ENCODE measurements around the gene SLC4A11. TPM values are rescaled to one million over a fixed set of nuclear protein-coding genes. Genes with fewer than 3 reads are reported as not detected.

SLC4A11 gene
- total RNA-seq, 1 experiment from 2014 or later = 5.7 TPM

DNA sequence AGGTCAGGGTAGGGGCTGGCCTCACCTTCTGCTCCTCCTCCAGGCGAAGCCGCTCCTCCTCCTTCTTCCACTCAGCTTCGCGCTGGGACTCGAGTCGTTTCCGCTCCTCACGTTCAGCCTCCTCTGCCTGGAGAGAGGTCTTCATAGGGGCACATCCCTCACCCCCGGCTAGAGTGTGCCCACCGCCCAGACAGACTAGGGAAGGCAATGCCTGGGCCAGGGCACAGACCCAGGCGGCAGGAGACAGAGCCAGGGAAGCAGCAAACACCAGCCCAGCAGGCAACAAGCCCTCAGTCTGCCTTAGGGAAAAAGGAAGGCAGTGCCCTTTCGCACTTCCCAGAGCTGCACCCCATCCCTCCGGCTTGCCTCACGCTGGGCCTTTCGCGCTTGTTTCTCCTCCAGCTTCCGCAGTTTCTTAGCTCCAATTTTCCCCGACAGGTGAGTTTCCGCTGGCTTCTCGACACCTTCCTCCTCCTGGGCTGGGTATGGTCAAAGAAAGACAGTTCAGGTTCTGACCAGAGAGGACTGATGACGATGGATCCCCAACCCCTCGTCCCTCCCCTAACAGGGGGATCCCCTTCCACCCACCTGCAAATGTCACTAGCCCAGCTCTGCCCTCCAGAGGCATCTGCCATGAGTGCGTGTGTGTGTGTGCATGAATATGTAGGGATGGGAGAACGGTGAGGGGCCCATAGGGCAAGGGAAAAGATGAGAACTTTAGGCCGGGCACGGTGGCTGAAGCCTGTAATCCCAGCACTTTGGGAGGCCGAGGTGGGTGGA is 38.8 kb downstream of the SLC4A11 start:
- H3K27me3 Mint-ChIP-seq (ENCODE audit: insufficient read depth, unreplicated experiment) = no peaks in the 10 kb centered on the region
- intact Hi-C loops (cut with micrococcal nuclease) = no loop called here
- no peaks in the 10 kb centered on the region for H3K9me3 Mint-ChIP-seq (ENCODE audit: unreplicated experiment)
- H3K4me3 Mint-ChIP-seq (ENCODE audit: unreplicated experiment) = no peak overlapping the region
- TF ChIP-seq, protein P1, sequence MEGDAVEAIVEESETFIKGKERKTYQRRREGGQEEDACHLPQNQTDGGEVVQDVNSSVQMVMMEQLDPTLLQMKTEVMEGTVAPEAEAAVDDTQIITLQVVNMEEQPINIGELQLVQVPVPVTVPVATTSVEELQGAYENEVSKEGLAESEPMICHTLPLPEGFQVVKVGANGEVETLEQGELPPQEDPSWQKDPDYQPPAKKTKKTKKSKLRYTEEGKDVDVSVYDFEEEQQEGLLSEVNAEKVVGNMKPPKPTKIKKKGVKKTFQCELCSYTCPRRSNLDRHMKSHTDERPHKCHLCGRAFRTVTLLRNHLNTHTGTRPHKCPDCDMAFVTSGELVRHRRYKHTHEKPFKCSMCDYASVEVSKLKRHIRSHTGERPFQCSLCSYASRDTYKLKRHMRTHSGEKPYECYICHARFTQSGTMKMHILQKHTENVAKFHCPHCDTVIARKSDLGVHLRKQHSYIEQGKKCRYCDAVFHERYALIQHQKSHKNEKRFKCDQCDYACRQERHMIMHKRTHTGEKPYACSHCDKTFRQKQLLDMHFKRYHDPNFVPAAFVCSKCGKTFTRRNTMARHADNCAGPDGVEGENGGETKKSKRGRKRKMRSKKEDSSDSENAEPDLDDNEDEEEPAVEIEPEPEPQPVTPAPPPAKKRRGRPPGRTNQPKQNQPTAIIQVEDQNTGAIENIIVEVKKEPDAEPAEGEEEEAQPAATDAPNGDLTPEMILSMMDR (IDR thresholded peaks at IDR 0.05; ENCODE audit: unreplicated experiment) = no peak
- peaks cover 86% of the 10 kb centered on the region for H3K36me3 Mint-ChIP-seq (ENCODE audit: insufficient read depth, unreplicated experiment)
- no peak overlapping the region for H3K27ac Mint-ChIP-seq (ENCODE audit: low read depth, unreplicated experiment)
- BruUV-seq (replicated peaks) = no TSS peak
- POLR2A ChIA-PET = no interaction called here
- peaks cover 7% of the 10 kb centered on the region for H3K4me1 Mint-ChIP-seq (ENCODE audit: insufficient read depth, unreplicated experiment)
- CTCF ChIA-PET = no interaction called here
- no peak for DNase-seq (ENCODE audit: unreplicated experiment)

DNA sequence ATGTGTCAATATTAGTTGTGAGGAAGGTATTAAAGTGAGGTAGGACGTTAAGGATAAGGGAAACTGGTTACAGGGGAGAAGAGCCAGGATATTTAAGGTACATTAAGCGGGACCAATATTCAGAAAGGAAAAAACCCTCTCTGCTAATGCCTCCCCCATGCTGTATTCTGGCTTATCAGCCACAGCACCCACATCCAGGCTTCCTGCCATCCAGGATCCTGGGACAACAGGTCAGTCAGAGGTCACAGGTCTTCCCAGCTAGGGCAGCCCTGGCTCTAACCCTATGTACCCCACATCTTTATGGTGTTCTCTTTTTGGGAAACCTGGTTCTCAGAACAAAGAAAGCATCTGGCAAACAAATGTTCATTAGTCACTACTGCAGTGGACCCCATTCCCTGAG is 39.8 kb downstream of the SLC4A11 start:
- H3K9me3 Mint-ChIP-seq (ENCODE audit: unreplicated experiment) = no peaks in the 10 kb centered on the region
- TF ChIP-seq, protein P1 (IDR thresholded peaks at IDR 0.05; ENCODE audit: unreplicated experiment) = no peak
- CTCF ChIA-PET = no interaction called here
- DNase-seq (ENCODE audit: unreplicated experiment) = no peak
- no TSS peak for BruUV-seq (replicated peaks)
- peaks cover 89% of the 10 kb centered on the region for H3K36me3 Mint-ChIP-seq (ENCODE audit: insufficient read depth, unreplicated experiment)
- H3K4me3 Mint-ChIP-seq (ENCODE audit: unreplicated experiment) = no peak overlapping the region
- H3K4me1 Mint-ChIP-seq (ENCODE audit: insufficient read depth, unreplicated experiment) = peaks cover 7% of the 10 kb centered on the region
- intact Hi-C loops (cut with micrococcal nuclease) = no loop called here
- POLR2A ChIA-PET = no interaction called here
- no peak overlapping the region for H3K27ac Mint-ChIP-seq (ENCODE audit: low read depth, unreplicated experiment)
- H3K27me3 Mint-ChIP-seq (ENCODE audit: insufficient read depth, unreplicated experiment) = no peaks in the 10 kb centered on the region

DNA sequence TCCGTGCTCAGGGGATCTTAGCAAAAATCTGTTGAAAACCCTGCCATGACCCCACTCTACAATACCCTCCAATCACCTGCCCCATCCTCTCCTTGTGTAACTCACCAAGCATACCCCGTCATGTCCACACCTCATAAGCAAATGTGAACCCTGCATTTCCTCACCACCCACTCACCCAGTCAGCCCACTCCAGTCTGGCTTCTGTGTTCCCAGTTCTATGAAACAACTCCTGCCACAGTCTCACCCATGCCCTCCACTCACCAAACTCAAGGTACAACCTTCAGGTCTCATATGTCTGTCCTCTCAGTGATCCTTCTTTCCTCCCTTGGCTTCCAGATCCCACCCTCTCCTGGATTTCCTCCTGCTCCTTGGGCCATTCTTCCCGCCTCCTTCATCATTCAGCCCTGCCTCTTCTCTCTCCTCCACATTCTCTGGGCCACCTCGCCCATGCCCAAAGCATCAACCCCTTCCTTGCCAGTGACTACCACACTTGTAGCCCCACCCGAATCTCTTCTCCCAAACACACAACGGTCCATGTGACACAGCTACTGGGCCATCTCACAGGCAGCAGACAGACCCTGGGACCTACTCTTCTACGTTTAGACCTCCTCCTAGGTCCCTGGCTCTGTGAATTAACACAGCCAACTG is 43.3 kb downstream of the SLC4A11 start:
- H3K9me3 Mint-ChIP-seq (ENCODE audit: unreplicated experiment) = no peaks in the 10 kb centered on the region
- no peak overlapping the region for H3K4me3 Mint-ChIP-seq (ENCODE audit: unreplicated experiment)
- DNase-seq (ENCODE audit: unreplicated experiment) = no peak
- H3K4me1 Mint-ChIP-seq (ENCODE audit: insufficient read depth, unreplicated experiment) = peaks cover 7% of the 10 kb centered on the region
- POLR2A ChIA-PET = interaction anchor here (0.6 to 0.7 kb wide), 2 partner anchors 9 to 593 kb away, joined by 3 to 4 read pairs; no protein-coding TSS in a partner anchor
- CTCF ChIA-PET = no interaction called here
- TF ChIP-seq, protein P1 (IDR thresholded peaks at IDR 0.05; ENCODE audit: unreplicated experiment) = no peak
- H3K36me3 Mint-ChIP-seq (ENCODE audit: insufficient read depth, unreplicated experiment) = peaks cover 91% of the 10 kb centered on the region
- peak overlapping the region; percentile 88 for H3K27ac Mint-ChIP-seq (ENCODE audit: low read depth, unreplicated experiment)
- H3K27me3 Mint-ChIP-seq (ENCODE audit: insufficient read depth, unreplicated experiment) = no peaks in the 10 kb centered on the region
- BruUV-seq (replicated peaks) = no TSS peak
- intact Hi-C loops (cut with micrococcal nuclease) = no loop called here

DNA sequence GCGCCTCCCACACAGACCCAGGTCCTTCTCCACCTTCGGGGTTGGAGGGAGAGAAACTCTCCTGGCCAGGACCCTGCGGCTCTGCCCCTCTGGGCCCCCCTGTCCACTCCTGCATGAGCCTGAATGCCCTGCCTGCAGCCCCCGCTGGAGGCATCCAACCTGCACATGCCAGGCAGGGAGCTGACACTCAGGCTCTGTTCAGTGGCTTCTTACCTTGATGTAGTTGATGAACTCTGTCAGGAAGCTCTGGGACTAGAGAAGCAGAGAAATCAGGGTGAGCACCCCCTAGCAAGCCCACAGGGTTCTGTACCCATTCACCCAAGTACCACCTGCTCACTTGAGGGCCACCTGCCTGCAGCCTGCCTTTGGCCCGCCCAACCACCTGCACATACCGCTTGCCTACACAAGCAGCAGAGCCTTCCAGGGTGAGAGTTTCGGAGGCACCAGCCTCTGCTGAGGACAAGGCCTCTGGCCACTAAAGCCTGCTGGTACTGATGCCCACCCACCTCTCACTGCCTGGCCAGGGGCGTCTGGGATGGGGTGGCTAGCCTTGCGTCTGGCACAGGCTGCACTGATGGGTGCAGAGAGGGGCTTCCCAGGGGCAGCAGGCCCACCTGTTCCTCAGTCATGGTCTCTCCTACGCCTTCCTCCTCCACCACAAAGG is 44.2 kb downstream of the SLC4A11 start:
- ChIA-PET POLR2A (interaction anchor here (0.7 kb wide), 1 partner anchor 592 kb away, joined by 4 read pairs; no protein-coding TSS in a partner anchor), CTCF (interaction anchor here (0.6 kb wide), 1 partner anchor 10 kb away, joined by 3 read pairs; no protein-coding TSS in a partner anchor)
- Mint-ChIP-seq H3K36me3 (ENCODE audit: insufficient read depth, unreplicated experiment) (peaks cover 82% of the 10 kb centered on the region), H3K27ac (ENCODE audit: low read depth, unreplicated experiment) (no peak overlapping the region), H3K27me3 (ENCODE audit: insufficient read depth, unreplicated experiment) (no peaks in the 10 kb centered on the region), H3K9me3 (ENCODE audit: unreplicated experiment) (no peaks in the 10 kb centered on the region), H3K4me3 (ENCODE audit: unreplicated experiment) (no peak overlapping the region), H3K4me1 (ENCODE audit: insufficient read depth, unreplicated experiment) (peaks cover 7% of the 10 kb centered on the region)
- intact Hi-C loops (cut with micrococcal nuclease) = no loop called here
- TF ChIP-seq, protein P1 (IDR thresholded peaks at IDR 0.05; ENCODE audit: unreplicated experiment) = no peak
- BruUV-seq (replicated peaks) = no TSS peak
- no peak for DNase-seq (ENCODE audit: unreplicated experiment)
